ENCODE data around the gene ZNF507.

- TF ChIP-seq, protein P1, sequence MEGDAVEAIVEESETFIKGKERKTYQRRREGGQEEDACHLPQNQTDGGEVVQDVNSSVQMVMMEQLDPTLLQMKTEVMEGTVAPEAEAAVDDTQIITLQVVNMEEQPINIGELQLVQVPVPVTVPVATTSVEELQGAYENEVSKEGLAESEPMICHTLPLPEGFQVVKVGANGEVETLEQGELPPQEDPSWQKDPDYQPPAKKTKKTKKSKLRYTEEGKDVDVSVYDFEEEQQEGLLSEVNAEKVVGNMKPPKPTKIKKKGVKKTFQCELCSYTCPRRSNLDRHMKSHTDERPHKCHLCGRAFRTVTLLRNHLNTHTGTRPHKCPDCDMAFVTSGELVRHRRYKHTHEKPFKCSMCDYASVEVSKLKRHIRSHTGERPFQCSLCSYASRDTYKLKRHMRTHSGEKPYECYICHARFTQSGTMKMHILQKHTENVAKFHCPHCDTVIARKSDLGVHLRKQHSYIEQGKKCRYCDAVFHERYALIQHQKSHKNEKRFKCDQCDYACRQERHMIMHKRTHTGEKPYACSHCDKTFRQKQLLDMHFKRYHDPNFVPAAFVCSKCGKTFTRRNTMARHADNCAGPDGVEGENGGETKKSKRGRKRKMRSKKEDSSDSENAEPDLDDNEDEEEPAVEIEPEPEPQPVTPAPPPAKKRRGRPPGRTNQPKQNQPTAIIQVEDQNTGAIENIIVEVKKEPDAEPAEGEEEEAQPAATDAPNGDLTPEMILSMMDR (IDR thresholded peaks at IDR 0.05) = no peak
- no peak for TF ChIP-seq POLR2A (IDR thresholded peaks at IDR 0.05)
Observed at GRCh38 chr19:32415669-32416068, 70.3 kb downstream of the ZNF507 start.
